T1000 (cell line): Measurements from ENCODE around the gene PTPRN2.

ENCODE experiments used
- DNase-seq: peaks from one replicate; lab custom pipeline; 2025; ENCODE audit warnings: mixed read lengths; lab: John Stamatoyannopoulos, UW

Gene PTPRN2

GRCh38 chr7:157976406-157976805 lies 611.2 kb downstream of the PTPRN2 start:
- no peak for DNase-seq

- DNase-seq, result no peak
Observed at GRCh38 chr7:157975401-157976372, 611.9 kb downstream of the PTPRN2 start.

GRCh38 chr7:157974678-157975230 lies 612.9 kb downstream of the PTPRN2 start:
- DNase-seq, result no peak

- DNase-seq, result no peak
Observed at GRCh38 chr7:157973971-157974677, 613.5 kb downstream of the PTPRN2 start.

- DNase-seq, result no peak
Observed at GRCh38 chr7:157972914-157973313, 614.7 kb downstream of the PTPRN2 start.

GRCh38 chr7:157971501-157971900 lies 616.1 kb downstream of the PTPRN2 start:
- DNase-seq, result no peak

GRCh38 chr7:157970744-157971143 lies 616.9 kb downstream of the PTPRN2 start:
- no peak for DNase-seq

GRCh38 chr7:157969995-157970394 lies 617.6 kb downstream of the PTPRN2 start:
- DNase-seq, result no peak

GRCh38 chr7:157966490-157966889 lies 621.1 kb downstream of the PTPRN2 start:
- no peak for DNase-seq

- DNase-seq, result no peak
Observed at GRCh38 chr7:157964521-157964920, 623.1 kb downstream of the PTPRN2 start.

GRCh38 chr7:157964016-157964415 lies 623.6 kb downstream of the PTPRN2 start:
- DNase-seq, result no peak

- DNase-seq, result no peak
Observed at GRCh38 chr7:157963526-157963925, 624.1 kb downstream of the PTPRN2 start.

GRCh38 chr7:157962458-157963306 lies 624.9 kb downstream of the PTPRN2 start:
- no peak for DNase-seq

GRCh38 chr7:157961731-157962457 lies 625.7 kb downstream of the PTPRN2 start:
- no peak for DNase-seq

- DNase-seq, result no peak
Observed at GRCh38 chr7:157955348-157955999, 632.1 kb downstream of the PTPRN2 start.

- no peak for DNase-seq
Observed at GRCh38 chr7:157954901-157955300, 632.7 kb downstream of the PTPRN2 start.

GRCh38 chr7:157952841-157953645 lies 634.6 kb downstream of the PTPRN2 start:
- no peak for DNase-seq

GRCh38 chr7:157952050-157952667 lies 635.5 kb downstream of the PTPRN2 start:
- no peak for DNase-seq
